ENCODE data around the gene POLR3C.
"Not testable (repeated sequence)": the region's sequence is repeated elsewhere in the genome, so short reads cannot be mapped to it uniquely, and the experiment has no call there.

The POLR3C gene

DNA sequence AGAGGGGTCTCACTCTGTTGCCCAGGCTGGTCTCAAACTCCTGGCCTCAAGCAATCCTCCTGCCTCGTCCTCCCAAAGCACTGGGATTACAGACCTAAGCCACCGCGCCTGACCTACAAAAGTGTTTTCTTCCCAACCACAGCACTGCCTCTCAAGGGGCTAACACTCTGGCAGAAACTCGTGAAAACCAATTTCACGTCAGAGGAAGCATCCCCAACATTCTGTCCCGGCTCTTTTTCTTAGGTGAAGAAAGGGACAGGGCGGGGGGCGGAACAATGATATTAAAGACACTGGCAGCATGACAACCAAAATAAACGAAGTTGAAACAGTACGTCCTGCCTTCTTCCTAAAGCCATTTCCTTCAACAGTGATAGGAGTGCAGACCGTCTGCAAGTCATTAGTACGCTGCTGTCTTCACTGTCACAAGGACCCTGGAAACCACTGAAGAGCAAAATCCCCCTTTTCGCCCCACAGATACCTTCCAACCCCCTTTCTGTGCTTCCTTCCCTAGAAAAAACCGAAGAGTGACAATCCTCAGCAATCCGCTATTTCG is 1.1 kb upstream of the POLR3C start:
- not testable (repeated sequence) for DNase-seq (ENCODE audit: low read depth)

DNA sequence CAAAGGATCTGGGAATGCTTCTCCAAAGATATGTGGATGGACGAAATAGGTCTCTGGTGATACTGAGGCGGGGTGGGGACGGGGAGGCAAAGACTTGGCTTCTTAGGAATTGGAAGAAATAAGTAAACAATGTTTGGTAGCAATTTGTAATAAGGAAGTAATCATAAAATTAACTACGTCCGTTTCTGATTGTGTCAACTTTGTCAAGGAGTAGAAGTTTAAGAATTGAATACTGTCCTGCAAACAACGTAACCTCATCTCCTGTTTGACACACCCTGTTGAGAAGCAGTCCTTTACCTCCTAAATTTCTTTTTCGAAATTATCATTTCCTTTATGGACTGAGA is 471 bp downstream of the POLR3C start:
- no peak for DNase-seq (ENCODE audit: low read depth)

DNA sequence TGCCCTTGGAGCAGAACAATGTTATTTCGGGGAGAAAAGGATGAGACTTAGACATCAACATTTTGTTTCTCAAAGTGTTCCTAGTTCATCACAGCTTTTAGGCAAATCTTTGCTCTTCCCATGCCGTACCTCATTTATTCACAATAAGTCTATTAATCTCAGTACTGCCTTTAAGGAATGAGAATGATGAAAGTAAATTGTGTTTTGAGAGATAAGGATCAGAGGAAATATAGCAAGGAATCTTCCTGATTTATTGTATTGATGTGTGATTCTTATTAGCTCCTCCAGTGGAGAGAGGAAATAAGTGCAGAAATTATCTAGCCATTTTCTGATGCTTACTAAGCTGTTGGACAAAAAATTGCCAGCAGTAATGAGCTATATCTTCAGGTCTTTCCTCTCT is 2.0 kb downstream of the POLR3C start:
- DNase-seq (ENCODE audit: low read depth): no peak

DNA sequence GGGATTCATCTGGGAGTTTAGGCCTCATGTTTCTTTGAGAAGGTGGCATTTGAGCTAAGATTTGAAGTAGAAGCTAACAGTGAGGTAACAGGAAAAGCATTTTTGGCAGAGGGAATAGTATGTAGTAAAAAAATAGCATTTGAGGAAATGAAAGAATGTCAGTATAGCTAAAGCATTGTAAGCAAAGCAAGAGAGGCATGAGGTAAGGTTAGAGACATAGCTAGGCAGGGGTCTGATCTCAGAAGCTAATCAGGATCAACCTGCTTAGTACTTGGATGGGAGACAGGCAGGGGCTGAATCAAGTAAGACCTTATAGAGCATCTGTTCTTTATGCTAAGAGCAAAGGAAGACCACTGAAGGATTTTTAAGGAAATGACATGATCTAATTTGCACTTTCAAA is 4.0 kb downstream of the POLR3C start:
- no peak for DNase-seq (ENCODE audit: low read depth)

DNA sequence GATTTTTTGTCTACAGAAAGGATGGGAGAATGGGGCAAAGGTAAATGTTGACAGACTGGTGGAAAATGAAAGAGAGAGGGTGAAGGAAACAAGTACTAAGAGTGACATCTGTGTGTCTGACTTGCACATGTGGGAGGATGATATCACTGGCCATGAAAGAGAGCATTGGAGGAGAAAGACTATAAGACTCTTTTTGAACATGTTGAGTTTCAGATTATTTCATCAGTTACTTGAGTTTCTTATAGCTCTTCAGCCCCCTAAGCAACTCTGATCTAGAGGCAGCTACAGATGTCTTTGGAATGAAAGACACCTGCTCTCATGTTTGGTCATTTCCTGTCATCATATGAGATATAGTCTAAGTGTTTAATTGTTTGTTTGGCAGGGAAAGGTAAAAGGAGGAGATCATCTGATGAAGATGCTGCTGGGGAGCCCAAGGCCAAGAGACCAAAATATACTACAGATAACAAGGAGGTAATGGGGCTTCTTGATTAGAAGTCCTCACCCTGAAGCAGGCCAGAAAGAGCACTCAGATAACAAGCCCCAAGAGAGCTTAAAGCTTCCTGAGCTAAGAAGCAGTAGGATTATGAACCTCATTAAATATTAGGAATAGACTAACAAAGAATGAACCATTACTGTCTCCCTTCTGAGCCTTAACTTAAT is 4.5 kb downstream of the POLR3C start:
- DNase-seq (ENCODE audit: low read depth): no peak

DNA sequence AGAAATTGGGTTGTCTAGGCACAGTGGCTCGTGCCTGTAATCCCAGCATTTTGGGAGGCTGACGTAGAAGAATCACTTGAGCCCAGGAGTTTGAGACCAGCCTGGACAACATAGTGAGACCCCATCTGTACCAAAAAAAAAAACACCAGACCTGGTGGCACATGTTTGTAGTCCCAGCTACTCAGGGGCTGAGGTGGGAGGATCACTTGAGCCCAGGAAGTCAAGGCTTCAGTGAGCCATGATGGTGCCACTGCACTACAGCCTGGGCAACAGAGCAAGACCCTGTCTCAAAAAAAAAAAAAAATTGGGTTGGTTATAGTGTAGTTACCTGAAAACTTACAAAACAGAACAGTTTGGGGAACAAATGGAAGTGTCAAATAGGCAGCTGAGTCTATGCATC is 6.8 kb downstream of the POLR3C start:
- not testable (repeated sequence) for DNase-seq (ENCODE audit: low read depth)

DNA sequence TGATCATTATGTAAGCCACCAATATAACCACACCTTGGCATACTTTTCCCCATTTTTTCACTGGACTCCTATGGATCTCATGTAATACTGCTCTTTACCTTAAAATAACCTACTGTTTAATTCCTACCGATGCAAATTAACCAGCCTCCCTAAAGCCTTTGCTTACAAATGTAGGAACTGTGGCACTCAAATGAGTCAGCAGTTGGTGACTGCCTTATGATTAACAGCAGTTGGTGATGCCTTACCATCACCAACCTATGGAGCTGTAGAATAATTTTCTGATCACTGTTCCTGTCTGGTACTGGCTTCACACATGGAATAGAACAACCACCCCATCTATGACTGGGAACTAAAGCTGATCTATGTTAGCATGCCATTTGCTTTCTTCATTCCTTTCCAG is 13.7 kb downstream of the POLR3C start:
- DNase-seq (ENCODE audit: low read depth): no peak

DNA sequence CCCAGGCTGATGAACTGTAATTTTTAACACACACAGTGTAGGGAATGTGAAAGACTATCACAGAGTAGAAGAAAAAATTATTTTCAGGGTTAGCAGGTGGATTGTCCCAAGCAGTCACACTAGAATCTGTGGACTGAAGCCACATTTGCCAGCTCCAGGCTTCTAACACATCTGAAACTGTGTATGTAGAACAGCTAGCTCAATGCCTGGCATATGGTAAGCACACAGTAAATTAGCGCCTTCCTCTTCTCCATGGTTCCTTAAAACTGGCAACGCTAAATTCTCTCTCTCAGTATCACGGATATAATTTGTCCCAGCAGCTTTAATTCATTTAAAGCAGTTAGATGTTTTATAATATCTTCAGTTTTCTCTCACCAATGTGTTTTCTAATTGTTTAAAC is 19.0 kb downstream of the POLR3C start:
- DNase-seq (ENCODE audit: low read depth): no peak

DNA sequence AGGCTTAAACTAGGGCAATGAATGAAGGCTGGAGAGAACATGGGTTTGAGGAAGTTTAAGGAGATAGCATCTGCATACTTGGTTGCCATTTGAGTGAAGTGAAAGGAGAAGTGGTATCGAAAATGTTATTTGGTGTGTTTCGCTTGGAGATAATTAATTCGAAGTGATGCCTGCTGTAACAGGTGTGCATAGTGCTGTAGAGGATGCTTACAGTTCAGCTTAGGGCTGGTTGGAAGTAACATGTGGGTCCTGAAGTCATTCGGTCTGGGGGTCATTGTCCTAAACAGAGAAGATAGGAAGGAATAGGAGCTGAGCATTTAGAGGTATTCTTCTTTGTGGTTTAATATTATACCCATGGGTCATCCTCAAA is 21.1 kb downstream of the POLR3C start:
- no peak for DNase-seq (ENCODE audit: low read depth)

DNA sequence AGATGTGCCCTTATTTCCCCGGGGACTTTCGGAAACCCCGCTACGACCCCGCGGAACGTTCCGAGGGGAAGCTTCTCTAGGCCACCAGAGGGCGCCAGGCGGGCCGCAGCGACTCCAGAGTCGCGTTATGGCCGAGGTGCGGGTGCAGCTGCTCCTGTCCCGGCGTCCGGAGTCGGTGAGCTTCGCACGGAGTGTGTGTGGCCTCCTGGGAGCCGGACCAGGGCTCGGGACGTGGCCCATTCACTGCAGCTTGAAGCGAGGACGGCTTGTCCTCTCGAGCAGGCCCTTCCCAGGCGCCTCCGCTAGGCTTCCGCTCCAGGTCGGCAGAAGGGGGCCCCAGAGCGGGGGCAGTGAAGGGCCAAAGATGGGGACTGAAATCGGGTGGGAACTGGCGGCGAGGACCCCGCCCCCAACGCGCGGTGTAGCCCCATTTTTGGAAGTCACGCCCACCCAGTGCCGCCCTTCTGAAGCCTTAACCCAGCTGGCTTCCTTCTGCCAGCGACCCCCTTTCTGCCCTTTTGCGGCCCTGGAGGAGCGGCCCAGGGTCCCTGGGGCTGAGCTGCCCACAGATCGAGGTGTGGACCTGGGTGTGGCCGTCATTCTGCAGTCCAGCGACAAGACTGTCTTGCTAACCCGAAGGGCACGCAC is 21.6 kb downstream of the POLR3C start, which contains the start of gene NUDT17:
Gene NUDT17 (plus strand): TSS at position 117 of the 648 bp plus-strand sequence. CDS start 11 bp downstream, at position 128.
- DNase-seq (ENCODE audit: low read depth): peak; percentile 69

DNA sequence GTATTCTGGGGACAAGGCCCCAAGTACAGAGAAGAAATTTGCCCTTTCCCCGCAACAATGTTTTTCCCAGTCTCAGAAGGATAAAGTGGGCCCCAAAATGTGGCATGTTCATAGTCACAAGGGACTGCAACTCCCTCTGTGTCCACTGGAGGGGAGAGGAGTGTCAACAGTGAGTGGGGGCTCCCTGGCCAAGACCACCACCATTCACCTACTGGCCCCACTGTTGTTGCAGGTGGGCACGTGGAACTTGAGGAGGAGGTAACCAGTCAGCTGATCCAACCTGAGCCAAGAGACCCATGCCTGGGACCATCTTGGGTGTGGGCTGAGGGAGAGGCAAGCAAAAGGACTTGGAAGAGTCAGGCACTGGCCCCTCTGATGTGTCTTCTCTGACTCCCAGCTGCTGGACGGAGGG is 22.2 kb downstream of the POLR3C start:
- DNase-seq (ENCODE audit: low read depth): no peak

DNA sequence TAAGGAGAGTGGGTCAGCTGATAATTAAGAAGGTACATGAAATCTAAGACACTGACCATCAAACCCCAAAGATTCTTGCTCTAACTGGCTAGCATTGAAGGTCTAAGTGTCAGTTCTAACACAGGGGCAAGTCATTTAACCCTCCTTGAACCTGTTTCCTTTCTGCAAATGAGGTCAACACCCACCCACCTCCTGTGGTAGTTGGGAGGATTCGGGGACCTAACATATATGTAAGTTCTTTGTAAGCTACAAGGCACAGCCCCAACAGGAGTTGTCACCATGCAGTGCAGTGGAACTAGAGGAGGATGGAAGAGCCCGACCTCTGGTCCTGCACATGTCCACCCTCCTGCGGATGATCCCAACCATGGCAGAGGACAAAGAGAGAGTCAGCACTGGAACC is 23.8 kb downstream of the POLR3C start:
- no peak for DNase-seq (ENCODE audit: low read depth)

DNA sequence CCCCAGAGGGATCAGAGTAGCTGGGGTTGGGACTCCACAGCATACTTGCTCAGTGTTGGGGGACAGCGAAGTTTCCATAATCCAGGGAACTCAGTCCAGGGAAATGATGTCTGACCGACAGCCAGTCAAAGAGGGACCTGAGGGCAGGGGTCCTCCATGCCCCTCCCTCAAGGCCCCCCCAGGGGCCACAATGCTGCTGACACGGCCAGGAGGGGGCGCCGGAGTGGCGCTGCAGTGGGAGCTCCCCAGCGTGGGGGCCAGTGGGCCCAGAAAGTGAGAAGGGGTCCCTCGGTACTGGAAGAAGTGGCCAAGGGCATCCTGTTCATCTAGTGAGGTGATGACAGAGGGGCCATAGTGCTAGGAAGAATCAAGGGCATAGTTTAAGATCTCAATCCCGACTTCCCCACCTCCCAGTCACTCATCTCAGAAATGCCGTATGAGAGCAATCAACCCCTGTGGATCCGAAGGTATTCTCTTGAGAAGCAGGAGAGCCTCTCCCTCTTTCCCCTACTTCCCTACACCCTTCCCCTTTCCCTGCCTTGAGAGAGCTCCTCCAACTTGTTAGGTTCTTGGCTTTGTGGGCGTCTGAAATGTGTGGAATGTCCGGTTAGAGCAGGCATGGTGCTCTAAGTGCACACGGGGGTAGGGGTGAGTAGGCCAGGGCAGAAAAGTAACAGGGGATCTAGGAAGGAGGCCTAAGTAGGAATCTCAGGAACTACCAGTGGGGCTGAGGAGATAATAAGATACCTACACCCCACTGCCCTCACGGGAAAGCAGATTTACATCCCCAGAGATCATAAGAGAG is 25.6 kb downstream of the POLR3C start:
- no peak for DNase-seq (ENCODE audit: low read depth)

DNA sequence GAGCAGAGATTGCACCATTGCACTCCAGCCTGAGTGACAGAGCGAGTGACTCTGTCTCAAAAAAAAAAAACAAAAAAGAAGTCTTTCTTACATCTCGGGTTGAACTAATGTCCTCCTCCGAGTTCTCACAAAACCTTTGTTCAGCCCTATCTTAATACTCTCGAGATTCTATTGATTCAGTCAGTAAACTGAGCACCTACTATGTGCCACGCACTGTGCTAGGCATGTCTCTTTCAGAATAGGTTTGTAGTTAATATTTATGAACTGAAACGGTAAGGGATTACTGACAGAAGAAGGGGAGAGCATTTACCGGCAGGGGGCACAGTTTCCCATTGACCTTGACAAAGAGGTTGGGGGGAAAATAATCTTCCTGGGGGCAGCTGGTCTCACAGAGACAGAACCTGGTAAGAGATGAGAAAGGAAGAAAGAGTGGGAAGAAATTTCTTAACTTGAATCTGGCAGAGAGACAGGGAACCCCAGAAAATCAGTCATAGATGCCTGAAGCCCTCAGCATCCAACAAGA is 31.5 kb downstream of the POLR3C start:
- no peak for DNase-seq (ENCODE audit: low read depth)

DNA sequence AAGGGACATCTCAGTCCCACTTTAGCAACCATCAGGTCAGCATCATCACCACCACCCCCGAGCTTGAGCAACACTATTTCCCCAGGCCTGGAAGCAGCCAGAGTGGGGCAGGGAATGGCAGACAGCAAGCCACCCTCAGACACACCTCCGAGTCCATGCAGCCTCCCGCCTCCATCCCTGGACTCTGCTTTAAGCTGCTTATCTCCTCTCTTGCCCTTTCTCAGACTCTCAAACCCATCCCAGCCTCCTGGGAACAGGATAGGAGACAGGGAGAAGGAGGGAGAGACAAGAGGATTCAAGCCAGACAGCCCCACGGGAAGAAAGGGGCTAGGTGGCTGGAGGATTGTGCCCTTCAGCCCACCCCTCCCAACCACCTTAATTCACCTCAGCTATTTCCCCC is 33.2 kb downstream of the POLR3C start:
- no peak for DNase-seq (ENCODE audit: low read depth)

DNA sequence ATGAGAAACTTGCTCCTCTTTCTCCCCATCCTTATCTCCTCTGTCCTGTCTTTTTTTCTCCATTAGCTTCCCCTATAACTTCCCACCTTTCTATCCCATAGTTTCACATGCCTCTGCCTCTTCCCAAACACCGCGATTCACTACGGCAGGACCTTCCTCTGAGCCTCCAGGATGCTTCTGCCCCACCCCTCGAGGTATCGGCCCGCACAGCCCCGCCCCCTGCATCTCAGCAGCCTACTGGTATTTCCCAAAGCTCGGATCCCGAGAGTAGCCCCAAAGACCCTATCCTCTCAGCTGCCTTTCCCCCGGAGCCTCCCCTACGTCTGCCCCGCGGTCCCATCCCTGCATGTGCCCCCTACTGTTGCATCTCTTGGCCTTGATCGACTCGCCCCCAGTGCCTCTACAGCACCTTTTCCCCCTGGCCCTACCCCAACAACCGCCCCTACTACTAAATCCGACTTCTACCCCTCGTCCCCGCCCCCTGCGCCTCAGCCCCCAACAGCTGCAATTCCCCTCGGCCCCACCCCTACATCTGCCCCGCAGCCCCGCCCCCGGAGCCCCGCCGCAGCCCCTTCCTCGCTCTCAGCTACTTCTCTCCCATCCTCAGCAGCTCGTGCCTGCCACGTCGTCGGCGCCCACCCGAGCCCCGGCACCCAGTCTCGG is 34.4 kb downstream of the POLR3C start:
- peak; percentile 31 for DNase-seq (ENCODE audit: low read depth)

DNA sequence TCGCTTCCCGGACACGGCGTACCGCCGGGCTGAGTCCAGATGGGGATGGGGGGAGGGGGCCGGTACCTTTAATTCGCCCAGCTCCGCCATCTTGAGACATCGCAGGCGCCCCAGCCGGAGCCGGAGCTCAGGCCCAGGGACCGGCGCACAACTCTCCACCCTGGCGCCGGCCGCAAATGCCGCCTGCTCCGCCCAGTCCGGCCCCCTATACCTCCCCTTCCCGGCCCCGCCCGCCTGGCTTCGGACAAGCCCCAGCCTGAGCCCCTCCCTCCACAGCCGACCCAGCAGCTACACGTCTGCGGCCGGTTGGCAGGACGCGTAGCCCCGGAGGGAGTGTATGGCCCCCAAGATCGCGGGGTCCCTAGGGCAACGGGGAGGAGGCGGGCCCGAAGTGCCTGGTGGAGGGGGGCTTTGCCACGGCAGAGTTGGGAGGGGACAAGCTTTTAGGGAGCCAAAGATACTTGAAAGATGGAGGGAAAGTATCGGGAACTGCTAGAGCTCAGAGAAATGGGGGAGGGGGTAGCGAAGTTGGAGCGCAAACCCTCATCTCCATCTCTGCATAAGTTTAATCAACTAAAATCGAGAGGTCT is 35.0 kb downstream of the POLR3C start, which contains the start of gene PIAS3:
Gene PIAS3 (minus strand): TSS at position 181 of the 590 bp plus-strand sequence. CDS start 91 bp downstream, at position 90.
- peak; percentile 77 for DNase-seq (ENCODE audit: low read depth)

DNA sequence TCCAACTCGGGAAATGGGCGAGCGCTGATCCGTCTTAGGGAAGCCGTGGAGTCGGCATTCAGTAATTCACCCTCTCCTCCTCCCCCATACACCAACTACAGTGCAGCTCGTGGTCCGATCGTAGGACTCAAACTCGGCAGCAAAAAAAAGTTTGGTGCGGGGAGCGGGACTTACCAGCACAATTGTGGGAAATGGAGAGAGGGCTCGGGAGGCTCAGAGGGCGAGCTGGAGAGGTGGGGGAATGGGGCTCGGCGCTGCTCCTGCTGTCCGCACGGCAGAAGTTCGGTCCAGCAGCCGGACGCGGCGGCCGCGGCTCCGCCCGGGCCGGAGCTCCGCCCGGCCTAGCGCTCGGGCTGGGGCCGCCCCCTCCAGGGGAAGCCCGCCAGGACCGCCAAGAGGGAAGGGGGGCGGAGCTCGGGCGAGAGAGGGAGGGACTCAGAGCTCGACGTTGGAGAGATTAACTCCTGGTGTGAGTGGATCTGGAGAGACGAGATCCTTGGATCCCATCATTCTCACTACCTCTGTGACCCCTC is 35.6 kb downstream of the POLR3C start:
- DNase-seq (ENCODE audit: low read depth): peak; percentile 72

DNA sequence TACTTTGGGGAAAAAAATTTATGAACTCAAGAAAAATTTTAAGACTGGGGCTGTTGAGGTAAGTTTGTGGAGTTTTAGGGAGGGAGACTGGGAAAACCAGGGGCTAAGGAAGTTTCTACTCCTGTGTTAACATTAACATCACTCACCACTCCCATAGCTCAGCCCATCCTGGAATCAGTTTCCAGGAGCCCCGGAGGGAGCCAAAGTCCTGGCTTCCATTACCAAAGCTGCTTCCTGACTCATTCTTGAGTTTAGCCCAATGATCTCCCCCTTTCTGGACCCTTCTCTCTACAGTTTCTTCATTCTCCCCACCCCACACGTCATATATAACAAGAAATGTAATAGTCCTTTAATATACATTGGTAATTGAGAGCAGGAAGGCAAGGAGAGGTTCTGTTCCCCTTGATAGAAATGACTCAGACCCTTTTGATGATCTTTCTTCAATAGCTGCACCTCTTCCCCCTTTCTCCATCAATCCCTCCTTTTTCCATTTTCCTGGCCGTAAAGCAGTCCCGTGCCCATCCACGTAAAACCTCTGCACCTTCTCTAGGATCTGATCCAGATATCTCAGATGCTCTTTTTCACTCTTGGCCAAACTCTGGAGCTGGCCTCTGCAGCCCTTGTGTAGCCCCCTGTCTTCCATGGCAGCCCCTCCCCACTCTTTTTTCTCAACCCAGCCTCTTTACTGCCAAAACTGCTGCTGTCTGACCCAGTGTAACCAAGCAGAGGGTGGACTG is 39.5 kb downstream of the POLR3C start:
- no peak for DNase-seq (ENCODE audit: low read depth)

DNA sequence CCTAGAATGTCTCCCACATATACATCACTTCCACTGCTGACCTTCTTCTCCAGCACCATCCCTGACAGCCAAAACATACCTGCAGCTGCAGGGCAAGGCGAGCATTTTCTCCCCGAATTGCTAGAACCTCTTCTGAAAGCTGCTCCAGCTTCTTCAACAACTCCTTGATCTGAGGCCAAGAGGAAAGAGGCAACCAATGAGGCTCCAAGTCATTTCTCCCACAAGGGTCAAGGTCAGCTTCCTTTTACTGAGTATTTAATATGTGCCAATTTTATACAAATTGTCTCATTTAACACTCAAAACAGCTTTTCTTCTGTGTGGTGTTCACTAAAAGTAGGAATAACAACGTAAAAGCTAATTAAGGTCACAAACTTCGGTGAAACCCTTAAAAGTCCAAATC is 44.2 kb downstream of the POLR3C start:
- no peak for DNase-seq (ENCODE audit: low read depth)

Data from activated T-helper 9 cell treated with anti-CD3 and anti-CD28 coated beads, Interleukin-2, amount 50 U/mL, for 16 hours (primary cell).